RWPE2 (cell line): Measurements from ENCODE around the gene SPDYE4.

ENCODE experiments used
- ATAC-seq: fragments of 200-7000 bp; cut with Tn5 transposase; 3 replicates; pipeline ENCODE4 v1.9.1; 2021; ENCODE audit warnings: low read depth
- DNase-seq: peaks from one replicate; pipeline ENCODE4 v3.0.0-alpha.2; 2020; ENCODE audit warnings: low spot score
- H3K27ac ChIP-seq: fragments of 450-650 bp; 2 replicates; pipeline ENCODE4 v1.5.1; 2017; ENCODE audit warnings: mild to moderate bottlenecking; ENCODE audit not compliant: poor library complexity, severe bottlenecking
- H3K27me3 ChIP-seq: fragments of 250-450 bp; sonication (Bioruptor Pico); 2 replicates; pipeline ENCODE4 v1.5.1; 2021; ENCODE audit warnings: mild to moderate bottlenecking, moderate library complexity; ENCODE audit not compliant: insufficient read depth, poor library complexity, severe bottlenecking
- H3K36me3 ChIP-seq: fragments of 250-450 bp; sonication (Bioruptor Pico); 2 replicates; pipeline ENCODE4 v1.5.1; 2020; ENCODE audit warnings: low read depth, mild to moderate bottlenecking, moderate library complexity
- H3K4me1 ChIP-seq: fragments of 250-450 bp; sonication (Bioruptor Pico); 2 replicates; pipeline ENCODE4 v1.5.1; 2021; ENCODE audit warnings: mild to moderate bottlenecking, moderate library complexity; ENCODE audit not compliant: insufficient read depth, poor library complexity, severe bottlenecking
- H3K4me3 ChIP-seq: fragments of 250-450 bp; sonication (Bioruptor Pico); 2 replicates; pipeline ENCODE4 v1.5.1; 2021; ENCODE audit warnings: mild to moderate bottlenecking, moderate library complexity; ENCODE audit not compliant: severe bottlenecking
- H3K9me3 ChIP-seq: fragments of 250-450 bp; sonication (Bioruptor Pico); 2 replicates; pipeline ENCODE4 v1.5.1; 2021; ENCODE audit warnings: mild to moderate bottlenecking, moderate library complexity; ENCODE audit not compliant: severe bottlenecking
- CTCF ChIP-seq: fragments of 450-650 bp; IDR thresholded peaks from one replicate; pipeline ENCODE4 v1.5.1; 2017; ENCODE audit warnings: mild to moderate bottlenecking, moderate library complexity; ENCODE audit not compliant: poor library complexity, severe bottlenecking

Gene SPDYE4

GRCh38 chr17:8753976-8754440, 4.3 kb downstream of the SPDYE4 start:
- Histone ChIP-seq H3K36me3 (no peaks in the 10 kb centered on the region), H3K27me3 (no peaks in the 10 kb centered on the region), H3K9me3 (no peaks in the 10 kb centered on the region), H3K4me1 (no peaks in the 10 kb centered on the region), H3K4me3 (no peak overlapping the region), H3K27ac (no peak overlapping the region)
- DNase-seq (no peak), ATAC-seq (peak; percentile 61; the same call in 2 of the 3 replicates)
- TF ChIP-seq CTCF: peak; percentile 55

GRCh38 chr17:8753136-8753975, 5.0 kb downstream of the SPDYE4 start:
- ATAC-seq: no peak
- no peak for DNase-seq
- H3K4me3 ChIP-seq: no peak overlapping the region
- H3K36me3 ChIP-seq: no peaks in the 10 kb centered on the region
- no peaks in the 10 kb centered on the region for H3K9me3 ChIP-seq
- no peaks in the 10 kb centered on the region for H3K4me1 ChIP-seq
- no peaks in the 10 kb centered on the region for H3K27me3 ChIP-seq
- TF ChIP-seq CTCF: no peak
- H3K27ac ChIP-seq: no peak overlapping the region

- no peak overlapping the region for H3K4me3 ChIP-seq
- H3K27me3 ChIP-seq: no peaks in the 10 kb centered on the region
- H3K9me3 ChIP-seq: no peaks in the 10 kb centered on the region
- TF ChIP-seq CTCF: no peak
- no peak overlapping the region for H3K27ac ChIP-seq
- H3K4me1 ChIP-seq: no peaks in the 10 kb centered on the region
- no peaks in the 10 kb centered on the region for H3K36me3 ChIP-seq
- ATAC-seq (no peak), DNase-seq (no peak)
Measured at GRCh38 chr17:8749616-8750015, 8.7 kb downstream of the SPDYE4 start.

- no peak for ATAC-seq
- Histone ChIP-seq H3K27ac (no peak overlapping the region), H3K36me3 (no peaks in the 10 kb centered on the region), H3K4me3 (no peak overlapping the region), H3K9me3 (no peaks in the 10 kb centered on the region), H3K4me1 (no peaks in the 10 kb centered on the region), H3K27me3 (no peaks in the 10 kb centered on the region)
- TF ChIP-seq CTCF: no peak
- no peak for DNase-seq
Measured at GRCh38 chr17:8747742-8748141, 10.6 kb downstream of the SPDYE4 start.
